Measurements from ENCODE around the gene VWA5B2. TPM values are rescaled to one million over a fixed set of nuclear protein-coding genes. Genes with fewer than 3 reads are reported as not detected.

Gene VWA5B2
- total RNA-seq, result 0.07 TPM in 1 of 2 replicates, not detected in the other

GRCh38 chr3:184229394-184230080, at the start of gene VWA5B2:
Gene VWA5B2, plus strand, starts transcription at chr3:184229585. Its CDS starts 944 bp downstream, at chr3:184230529.
- H3K27me3 ChIP-seq (ENCODE audit: control insufficient read depth, insufficient read depth, low read length), result peaks cover 52% of the 10 kb centered on the region
- H3K4me3 ChIP-seq (ENCODE audit: low read depth, low read length), result peak within 1 kb of the TSS; percentile 34

GRCh38 chr3:184180165-184180564, 49.2 kb upstream of the VWA5B2 start:
- TF ChIP-seq CTCF (IDR thresholded peaks at IDR 0.05; ENCODE audit: insufficient read depth, low read length, poor library complexity, severe bottlenecking), result no peak
- Histone ChIP-seq H3K27me3 (ENCODE audit: control insufficient read depth, insufficient read depth, low read length) (no peaks in the 10 kb centered on the region), H3K36me3 (ENCODE audit: control insufficient read depth, insufficient read depth, low read length) (peaks cover 11% of the 10 kb centered on the region), H3K4me3 (ENCODE audit: low read depth, low read length) (no peak overlapping the region)
- DNase-seq (ENCODE audit: low read depth), result no peak

More at GRCh38 chr3:184229394-184230080, at the start of gene VWA5B2:
- no peaks in the 10 kb centered on the region for H3K36me3 ChIP-seq (ENCODE audit: control insufficient read depth, insufficient read depth, low read length)
- TF ChIP-seq CTCF (IDR thresholded peaks at IDR 0.05; ENCODE audit: insufficient read depth, low read length, poor library complexity, severe bottlenecking), result no peak
- DNase-seq (ENCODE audit: low read depth), result no peak

GRCh38 chr3:184181596-184181995, 47.8 kb upstream of the VWA5B2 start:
- no peak for TF ChIP-seq CTCF (IDR thresholded peaks at IDR 0.05; ENCODE audit: insufficient read depth, low read length, poor library complexity, severe bottlenecking)
- H3K27me3 ChIP-seq (ENCODE audit: control insufficient read depth, insufficient read depth, low read length), result no peaks in the 10 kb centered on the region
- DNase-seq (ENCODE audit: low read depth), result no peak
- peaks cover 11% of the 10 kb centered on the region for H3K36me3 ChIP-seq (ENCODE audit: control insufficient read depth, insufficient read depth, low read length)
- H3K4me3 ChIP-seq (ENCODE audit: low read depth, low read length), result no peak overlapping the region

GRCh38 chr3:184183679-184184078, 45.7 kb upstream of the VWA5B2 start:
- no peak for DNase-seq (ENCODE audit: low read depth)
- peaks cover 8% of the 10 kb centered on the region for H3K36me3 ChIP-seq (ENCODE audit: control insufficient read depth, insufficient read depth, low read length)
- H3K4me3 ChIP-seq (ENCODE audit: low read depth, low read length), result no peak overlapping the region
- no peaks in the 10 kb centered on the region for H3K27me3 ChIP-seq (ENCODE audit: control insufficient read depth, insufficient read depth, low read length)
- TF ChIP-seq CTCF (IDR thresholded peaks at IDR 0.05; ENCODE audit: insufficient read depth, low read length, poor library complexity, severe bottlenecking), result no peak

GRCh38 chr3:184184546-184185230, 44.7 kb upstream of the VWA5B2 start:
- Histone ChIP-seq H3K36me3 (ENCODE audit: control insufficient read depth, insufficient read depth, low read length) (peaks cover 10% of the 10 kb centered on the region), H3K27me3 (ENCODE audit: control insufficient read depth, insufficient read depth, low read length) (no peaks in the 10 kb centered on the region), H3K4me3 (ENCODE audit: low read depth, low read length) (no peak overlapping the region)
- DNase-seq (ENCODE audit: low read depth), result no peak
- no peak for TF ChIP-seq CTCF (IDR thresholded peaks at IDR 0.05; ENCODE audit: insufficient read depth, low read length, poor library complexity, severe bottlenecking)
